ENCODE results near the gene CLTC. TPM values are rescaled to one million over a fixed set of nuclear protein-coding genes. Genes with fewer than 3 reads are reported as not detected.

Gene CLTC
- total and polyA plus RNA-seq, 2 of the 13 experiments (the other 11 are each of a cell fraction or from before 2014, with no cell fraction given) = 134 to 283 TPM

DNA sequence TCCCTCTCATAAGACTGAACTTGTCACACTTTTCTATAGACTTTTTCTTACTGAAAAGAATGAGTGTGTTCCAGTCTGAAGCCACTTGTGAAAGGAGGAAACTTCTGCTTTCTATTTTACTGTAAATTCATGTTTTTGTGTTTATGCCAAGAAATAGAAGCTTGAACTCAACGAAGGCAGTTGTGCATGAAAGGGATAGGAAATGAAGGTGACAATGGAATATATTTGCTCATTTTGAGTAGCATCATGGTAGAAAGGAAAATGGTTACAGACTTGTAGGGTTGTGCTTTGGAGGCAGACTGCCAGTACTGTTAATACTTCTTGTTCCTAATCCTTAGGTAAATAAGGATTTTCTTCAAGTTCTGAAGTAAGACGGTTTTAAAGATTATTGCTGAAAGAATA lies 8.1 kb downstream of the CLTC start:
- FAIRE-seq (no peak), ATAC-seq (no peak), DNase-seq (ENCODE audit: low spot score) (no peak)
- Histone ChIP-seq H4K20me1 (ENCODE audit: insufficient read depth, low read length) (peaks cover 89% of the 10 kb centered on the region), H3K4me3 (replicated peaks in 1 of 3; ENCODE audit: insufficient read depth in 1 of 3, low read depth in 2 of 3, low read length in 3 of 3) (no peak overlapping the region), H3K9me3 (ENCODE audit: low read length) (no peaks in the 10 kb centered on the region), H3K36me3 (replicated peaks in 1 of 2; ENCODE audit: control insufficient read depth in 1 of 2, insufficient read depth in 2 of 2, low read length in 2 of 2) (peaks cover 0 to 6% of the 10 kb centered on the region in 2 experiments; a peak in 3 of 5 replicates), H2AFZ (ENCODE audit: low read length) (no peak overlapping the region), H3K27ac (ENCODE audit: extremely low read length, insufficient read depth, low read length) (no peak overlapping the region), H3K4me2 (ENCODE audit: low read depth, low read length) (no peak overlapping the region), H3K27me3 (ENCODE audit: control insufficient read depth in 1 of 2, insufficient read depth in 2 of 2, low read length in 2 of 2) (no peaks in the 10 kb centered on the region), H3K4me1 (ENCODE audit: insufficient read depth, low read length) (peaks cover 69% of the 10 kb centered on the region), H3K79me2 (ENCODE audit: insufficient read depth, low read length) (peaks cover 99% of the 10 kb centered on the region), H3K9ac (ENCODE audit: insufficient read depth, low read depth, low read length) (no peak overlapping the region)
- intact Hi-C loops (cut with micrococcal nuclease; ENCODE audit: unreplicated experiment) (loop anchor here (2.0 kb wide), 1 partner anchor 61 kb away; no protein-coding TSS in a partner anchor), in situ Hi-C loops (cut with HindIII; ENCODE audit: extremely low pct_ligation_motif_present, low pct_unique_long_range_greater_than_20kb) (no loop called here)
- TF ChIP-seq ZBTB42 (CRISPR knock-in tag; IDR thresholded peaks at IDR 0.05) (no peak), PTBP1 (IDR thresholded peaks at IDR 0.05; ENCODE audit: low read depth, low read length, poor library complexity, severe bottlenecking) (no peak), MED1 (CRISPR knock-in tag; IDR thresholded peaks at IDR 0.05) (no peak), ATF1 (CRISPR knock-in tag; IDR thresholded peaks at IDR 0.05) (0 out of 2 replicates have a peak, but pooled peaks have one; percentile 17), KDM2A (CRISPR knock-in tag; IDR thresholded peaks at IDR 0.05; ENCODE audit: borderline replicate concordance, low read depth) (no peak)
- no TSS peak for BruUV-seq (replicated peaks)
- ChIA-PET POLR2A (no interaction called here), CTCF (ENCODE audit: low intra/inter-chr PET ratio, low total read pairs) (no interaction called here)
- 85% methylated on average over 2 of the region's 2 CpGs for WGBS (ENCODE audit: low lambda C conversion rate)

- H4K20me1 ChIP-seq (ENCODE audit: insufficient read depth, low read length) = peaks cover 88% of the 10 kb centered on the region
- POLR2A ChIA-PET = interaction anchor here (1.0 kb wide), 1 partner anchor 10 kb away, joined by 7 read pairs; the partner anchor contains the start of gene CLTC
- intact Hi-C loops (cut with micrococcal nuclease; ENCODE audit: unreplicated experiment) = loop anchor here (2.0 kb wide), 1 partner anchor 60 kb away; no protein-coding TSS in a partner anchor
- H3K4me2 ChIP-seq (ENCODE audit: low read depth, low read length) = no peak overlapping the region
- FAIRE-seq = no peak
- no peak overlapping the region for H2AFZ ChIP-seq (ENCODE audit: low read length)
- ATAC-seq = no peak
- 97% methylated on average over 3 of the region's 3 CpGs for WGBS (ENCODE audit: low lambda C conversion rate)
- H3K9me3 ChIP-seq (ENCODE audit: low read length) = no peaks in the 10 kb centered on the region
- no peak overlapping the region for H3K9ac ChIP-seq (ENCODE audit: insufficient read depth, low read depth, low read length)
- peaks cover 63% of the 10 kb centered on the region for H3K4me1 ChIP-seq (ENCODE audit: insufficient read depth, low read length)
- H3K36me3 ChIP-seq (replicated peaks in 1 of 2; ENCODE audit: control insufficient read depth in 1 of 2, insufficient read depth in 2 of 2, low read length in 2 of 2) = peaks cover 3 to 9% of the 10 kb centered on the region in 2 experiments; a peak in 3 of 5 replicates
- H3K79me2 ChIP-seq (ENCODE audit: insufficient read depth, low read length) = peaks cover 97% of the 10 kb centered on the region
- CTCF ChIA-PET (ENCODE audit: low intra/inter-chr PET ratio, low total read pairs) = no interaction called here
- no peak overlapping the region for H3K4me3 ChIP-seq (replicated peaks in 1 of 3; ENCODE audit: insufficient read depth in 1 of 3, low read depth in 2 of 3, low read length in 3 of 3)
- BruUV-seq (replicated peaks) = no TSS peak
- in situ Hi-C loops (cut with HindIII; ENCODE audit: extremely low pct_ligation_motif_present, low pct_unique_long_range_greater_than_20kb) = no loop called here
- H3K27ac ChIP-seq (ENCODE audit: extremely low read length, insufficient read depth, low read length) = no peak overlapping the region
- H3K27me3 ChIP-seq (ENCODE audit: control insufficient read depth in 1 of 2, insufficient read depth in 2 of 2, low read length in 2 of 2) = no peaks in the 10 kb centered on the region
- no peak for DNase-seq (ENCODE audit: low spot score)
- TF ChIP-seq, protein P1, sequence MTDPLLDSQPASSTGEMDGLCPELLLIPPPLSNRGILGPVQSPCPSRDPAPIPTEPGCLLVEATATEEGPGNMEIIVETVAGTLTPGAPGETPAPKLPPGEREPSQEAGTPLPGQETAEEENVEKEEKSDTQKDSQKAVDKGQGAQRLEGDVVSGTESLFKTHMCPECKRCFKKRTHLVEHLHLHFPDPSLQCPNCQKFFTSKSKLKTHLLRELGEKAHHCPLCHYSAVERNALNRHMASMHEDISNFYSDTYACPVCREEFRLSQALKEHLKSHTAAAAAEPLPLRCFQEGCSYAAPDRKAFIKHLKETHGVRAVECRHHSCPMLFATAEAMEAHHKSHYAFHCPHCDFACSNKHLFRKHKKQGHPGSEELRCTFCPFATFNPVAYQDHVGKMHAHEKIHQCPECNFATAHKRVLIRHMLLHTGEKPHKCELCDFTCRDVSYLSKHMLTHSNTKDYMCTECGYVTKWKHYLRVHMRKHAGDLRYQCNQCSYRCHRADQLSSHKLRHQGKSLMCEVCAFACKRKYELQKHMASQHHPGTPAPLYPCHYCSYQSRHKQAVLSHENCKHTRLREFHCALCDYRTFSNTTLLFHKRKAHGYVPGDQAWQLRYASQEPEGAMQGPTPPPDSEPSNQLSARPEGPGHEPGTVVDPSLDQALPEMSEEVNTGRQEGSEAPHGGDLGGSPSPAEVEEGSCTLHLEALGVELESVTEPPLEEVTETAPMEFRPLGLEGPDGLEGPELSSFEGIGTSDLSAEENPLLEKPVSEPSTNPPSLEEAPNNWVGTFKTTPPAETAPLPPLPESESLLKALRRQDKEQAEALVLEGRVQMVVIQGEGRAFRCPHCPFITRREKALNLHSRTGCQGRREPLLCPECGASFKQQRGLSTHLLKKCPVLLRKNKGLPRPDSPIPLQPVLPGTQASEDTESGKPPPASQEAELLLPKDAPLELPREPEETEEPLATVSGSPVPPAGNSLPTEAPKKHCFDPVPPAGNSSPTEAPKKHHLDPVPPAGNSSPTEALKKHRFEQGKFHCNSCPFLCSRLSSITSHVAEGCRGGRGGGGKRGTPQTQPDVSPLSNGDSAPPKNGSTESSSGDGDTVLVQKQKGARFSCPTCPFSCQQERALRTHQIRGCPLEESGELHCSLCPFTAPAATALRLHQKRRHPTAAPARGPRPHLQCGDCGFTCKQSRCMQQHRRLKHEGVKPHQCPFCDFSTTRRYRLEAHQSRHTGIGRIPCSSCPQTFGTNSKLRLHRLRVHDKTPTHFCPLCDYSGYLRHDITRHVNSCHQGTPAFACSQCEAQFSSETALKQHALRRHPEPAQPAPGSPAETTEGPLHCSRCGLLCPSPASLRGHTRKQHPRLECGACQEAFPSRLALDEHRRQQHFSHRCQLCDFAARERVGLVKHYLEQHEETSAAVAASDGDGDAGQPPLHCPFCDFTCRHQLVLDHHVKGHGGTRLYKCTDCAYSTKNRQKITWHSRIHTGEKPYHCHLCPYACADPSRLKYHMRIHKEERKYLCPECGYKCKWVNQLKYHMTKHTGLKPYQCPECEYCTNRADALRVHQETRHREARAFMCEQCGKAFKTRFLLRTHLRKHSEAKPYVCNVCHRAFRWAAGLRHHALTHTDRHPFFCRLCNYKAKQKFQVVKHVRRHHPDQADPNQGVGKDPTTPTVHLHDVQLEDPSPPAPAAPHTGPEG (CRISPR knock-in tag; IDR thresholded peaks at IDR 0.05) = no peak
- no peak for TF ChIP-seq TAF1 (CRISPR knock-in tag; IDR thresholded peaks at IDR 0.05)
- TF ChIP-seq REPIN1 (CRISPR knock-in tag; IDR thresholded peaks at IDR 0.05; ENCODE audit: borderline replicate concordance, low read depth) = no peak
- TF ChIP-seq ZNF451 (CRISPR knock-in tag; IDR thresholded peaks at IDR 0.05) = no peak
- no peak for TF ChIP-seq AGO1 (IDR thresholded peaks at IDR 0.05; ENCODE audit: low read depth, low read length, poor library complexity, severe bottlenecking)
- TF ChIP-seq ZNF292 (CRISPR knock-in tag; IDR thresholded peaks at IDR 0.05; ENCODE audit: borderline replicate concordance, low read depth) = no peak
- no peak for TF ChIP-seq ELK4 (CRISPR knock-in tag; IDR thresholded peaks at IDR 0.05; ENCODE audit: borderline replicate concordance)
Observed at GRCh38 chr17:59629174-59629573, 9.5 kb downstream of the CLTC start.
